AG09319 (cell line): ENCODE results near the gene XRRA1.

Experiments used
- DNase-seq: peaks from one replicate; pipeline ENCODE4 v3.0.0-alpha.2; 2010; ENCODE audit warnings: low read depth; ENCODE audit errors: extremely low read depth
- CTCF ChIP-seq: IDR thresholded peaks from 2 replicates; pipeline ENCODE4 v1.5.1; 2011; ENCODE audit warnings: low read depth, mild to moderate bottlenecking, inconsistent platforms, low read length, moderate library complexity

XRRA1 gene

GRCh38 chr11:74844072-74844471, 104.8 kb downstream of the XRRA1 start:
- TF ChIP-seq CTCF, result no peak

DNA sequence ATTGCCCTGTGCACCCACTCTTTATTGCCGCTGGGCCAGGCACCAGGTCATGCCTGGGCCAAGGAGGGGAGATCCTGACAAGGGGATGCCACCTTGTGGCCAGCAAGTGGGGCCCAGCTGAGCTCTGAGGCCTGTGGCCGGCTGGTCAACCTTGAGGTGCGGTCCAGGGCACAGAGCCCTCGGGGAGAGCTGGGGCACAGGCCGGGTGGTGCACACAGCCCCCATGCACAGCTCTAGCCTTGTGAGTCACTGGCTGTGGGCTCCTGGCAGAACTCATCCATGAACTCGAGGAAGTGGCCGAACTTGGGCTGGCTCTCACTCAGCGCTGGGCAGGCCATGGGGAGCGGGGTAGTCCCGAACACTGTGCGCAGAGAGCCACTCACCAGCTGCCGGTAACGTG, 105.9 kb downstream of the XRRA1 start:
- TF ChIP-seq CTCF, result no peak
- no peak for DNase-seq

More at GRCh38 chr11:74844072-74844471, 104.8 kb downstream of the XRRA1 start:
- DNase-seq, result no peak

- no peak for TF ChIP-seq CTCF
- DNase-seq, result no peak
Observed at GRCh38 chr11:74840486-74840885, 108.4 kb downstream of the XRRA1 start.

DNA sequence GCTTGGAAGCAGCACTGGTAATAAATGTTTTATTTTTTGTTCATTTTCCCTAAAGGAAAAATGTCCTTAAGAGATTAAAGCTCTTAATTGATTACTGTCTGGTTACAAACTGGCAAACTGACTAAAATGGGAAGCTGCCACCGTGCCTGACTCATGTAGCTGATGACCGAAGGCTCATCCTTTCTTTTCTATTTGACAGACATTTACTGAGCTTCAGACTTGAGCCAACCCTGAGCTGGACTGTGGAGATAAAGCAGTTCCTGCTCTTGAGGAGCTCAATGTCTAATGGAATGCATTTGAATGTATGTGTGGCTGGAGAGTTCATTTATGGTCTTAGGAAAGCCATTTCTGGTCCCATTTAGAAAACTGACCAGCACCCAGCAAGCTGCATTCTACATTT, 108.9 kb downstream of the XRRA1 start:
- no peak for TF ChIP-seq CTCF
- no peak for DNase-seq

DNA sequence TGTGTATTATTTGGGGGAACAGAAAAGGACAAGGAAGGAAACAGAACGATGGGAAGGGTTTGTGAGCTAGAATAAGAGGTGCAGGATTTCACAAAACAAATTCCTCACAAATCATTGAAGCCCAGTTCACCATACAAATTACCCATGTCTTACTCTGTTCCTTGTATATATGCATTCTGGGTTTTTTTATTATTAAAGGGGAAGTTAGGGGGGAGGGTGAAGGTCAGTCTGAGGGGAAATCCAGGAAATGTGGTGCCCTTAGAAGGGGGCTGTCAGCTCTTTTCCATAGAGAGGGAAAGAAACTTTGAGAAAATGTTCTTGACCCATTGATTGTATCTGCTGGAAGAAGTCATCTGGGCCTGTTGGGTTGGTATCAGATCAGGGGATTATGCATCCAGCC, 109.4 kb downstream of the XRRA1 start:
- no peak for TF ChIP-seq CTCF
- DNase-seq, result no peak

DNA sequence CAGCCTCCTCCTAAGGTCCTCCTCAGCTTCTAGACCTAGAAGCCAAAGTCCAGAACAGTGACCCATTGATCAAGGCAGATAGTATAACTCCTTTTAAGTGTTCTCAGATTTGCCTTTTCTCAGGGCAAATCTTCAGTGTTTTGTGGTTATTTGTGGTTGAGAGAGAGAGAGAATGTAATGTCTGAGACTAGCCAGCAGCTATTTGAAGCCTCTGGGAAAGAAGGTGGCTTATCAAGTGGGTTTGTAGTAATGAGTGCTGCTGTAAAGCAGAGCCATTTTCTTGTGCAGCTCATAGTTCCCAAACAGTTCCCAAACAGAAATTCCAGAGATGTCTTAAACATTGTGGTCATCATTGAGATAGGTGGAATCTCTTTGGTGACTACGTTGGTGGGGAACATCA, 110.7 kb downstream of the XRRA1 start:
- no peak for TF ChIP-seq CTCF
- DNase-seq, result no peak

- no peak for DNase-seq
- no peak for TF ChIP-seq CTCF
Observed at GRCh38 chr11:74837191-74837590, 111.7 kb downstream of the XRRA1 start.
